Heart left ventricle (tissue), 16 donors: ENCODE measurements around the gene DOLPP1. TPM values are rescaled to one million over a fixed set of nuclear protein-coding genes. Genes with fewer than 3 reads are reported as not detected.
"Not testable (repeated sequence)": the region's sequence is repeated elsewhere in the genome, so short reads cannot be mapped to it uniquely, and the experiment has no call there.

Experiments
- ATAC-seq, 4 donors: fragments of 200-7000 bp; cut with Tn5 transposase; one replicate each; pipeline ENCODE4 v1.9.1; 2020 to 2022; ENCODE audit warnings: moderate library complexity in 4 of 4, mild to moderate bottlenecking in 3 of 4, moderate number of reproducible peaks in 1 of 4
- DNase-seq, 5 donors: peaks; one replicate each; pipeline ENCODE4 v3.0.0-alpha.2; 2020
- H3K27ac ChIP-seq, 12 donors: fragments of 200-600 bp; sonication (generic) in 4 of 12; one replicate each; pipeline versions ENCODE4 v1.5.0 to v1.8.0; 2016 to 2022; ENCODE audit warnings: mild to moderate bottlenecking in 2 of 12
- H3K27me3 ChIP-seq, 9 donors: fragments of 200-600 bp; sonication (generic) in 2 of 9; one replicate each; pipeline versions ENCODE4 v1.5.1 to v1.8.0; 2016 to 2022; ENCODE audit warnings: mild to moderate bottlenecking in 3 of 9
- H3K36me3 ChIP-seq, 9 donors: fragments of 200-600 bp; sonication (generic) in 2 of 9; one replicate each; pipeline versions ENCODE4 v1.5.0 to v1.8.0; 2018 to 2022; ENCODE audit warnings: mild to moderate bottlenecking in 2 of 9
- H3K4me1 ChIP-seq, 12 donors: fragments of 200-600 bp; sonication (generic) in 4 of 12; one replicate each; pipeline versions ENCODE4 v1.5.0 to v1.8.0; 2016 to 2022; ENCODE audit warnings: mild to moderate bottlenecking in 3 of 12
- H3K4me3 ChIP-seq, 12 donors: fragments of 200-600 bp; sonication (generic) in 4 of 12; one replicate each; pipeline versions ENCODE4 v1.5.0 to v1.8.0; 2017 to 2022; ENCODE audit warnings: mild to moderate bottlenecking in 9 of 12, moderate library complexity in 4 of 12
- H3K9me3 ChIP-seq, 12 donors: fragments of 200-600 bp; sonication (generic) in 4 of 12; one replicate each; pipeline versions ENCODE4 v1.5.0 to v1.8.0; 2016 to 2022; ENCODE audit warnings: mild to moderate bottlenecking in 1 of 12
- CTCF ChIP-seq, 12 donors: fragments of 200-600 bp; sonication (generic) in 4 of 12; IDR thresholded peaks; one replicate each; pipeline versions ENCODE4 v1.5.0 to v1.8.0; 2018 to 2022; ENCODE audit warnings: antibody characterized with exemption in 12 of 12, mild to moderate bottlenecking in 5 of 12
- POLR2A ChIP-seq, 2 donors: fragments of 450-650 bp; IDR thresholded peaks; one replicate each; pipeline ENCODE4 v1.6.1; 2017; ENCODE audit warnings: antibody characterized with exemption in 2 of 2, mild to moderate bottlenecking in 2 of 2, moderate library complexity in 2 of 2
- WGBS, 4 donors: extraction: QIAGEN DNeasy Blood & Tissue Kit in 2 of 4; methylation state at CpG; one replicate each; pipeline versions ENCODE4 v1.1.5 to v1.1.7; 2013 to 2018; 5-methylcytosine and 5-hydroxymethylcytosine counted together
- intact Hi-C, 10 donors: fragments of 100-400 bp; cut with DNase I; formaldehyde crosslinking; loops; one replicate each; pipeline versions ENCODE4 v1.11.1 to v1.14.2; 2022
- polyA plus RNA-seq, 2 donors: library from polyadenylated mRNA; stranded (reverse); fragments of 200-250 nt; gene quantifications; one replicate each; pipeline ENCODE4 v1.2.3, GENCODE V29; 2013
- total RNA-seq, 9 donors: library from RNA; depleted of rRNA in 2 of 9; stranded (reverse); fragments of >200 nt in 2 of 9; fragmentation: NEBNext Ultra II Directional in 3 of 9; extraction: Animal tissue kit (Norgen Biotek cat#: 25700) in 3 of 9; gene quantifications; one replicate each; pipeline versions ENCODE4 v1.1.0 to v1.2.4, GENCODE V29; 2016 to 2023
- donor health status: ischemic (EF 13 %, LVEDD 7.1; RV severe dilation, severe dysfunction).
- donor health status: healthy with polysubstance abuse.
- donor health status: DM: no; HTN: yes; CAD: no.
- donor health status: DM: no; HTN: no; CAD: no.
- donor health status: ischemic (EF 25% LVEDD 6.9; RV normal size, moderate dysfunction).
- donor health status: ischemic (EF 25% LVEDD 5.7; RV mildly dilated, moderate dysfunction).
- donor health status: healthy.
- donor health status: DM: yes; HTN: yes; CAD: no.
- donor health status: ischemic (EF 35%, LVEDD 5.7; RV mildly dilated, moderate dysfunction).
- donor health status: nonischemic (EF 11% LVEDD 7.7; RV severe dilation, severe dysfunction).
- donor health status: DM: yes; HTN: yes; CAD: no.
- donor health status: PGD.
- donor health status: ischemic (EF 29% LVEDD 5.4; RV normal size, mild dysfunction).
- donor health status: nonischemic (EF 23%, LVEDD 6.1; RV moderate dilation, normal function).

The DOLPP1 gene
- total and polyA plus RNA-seq, 11 donors = 3.0 to 11.5 (median 5.8) TPM

DNA sequence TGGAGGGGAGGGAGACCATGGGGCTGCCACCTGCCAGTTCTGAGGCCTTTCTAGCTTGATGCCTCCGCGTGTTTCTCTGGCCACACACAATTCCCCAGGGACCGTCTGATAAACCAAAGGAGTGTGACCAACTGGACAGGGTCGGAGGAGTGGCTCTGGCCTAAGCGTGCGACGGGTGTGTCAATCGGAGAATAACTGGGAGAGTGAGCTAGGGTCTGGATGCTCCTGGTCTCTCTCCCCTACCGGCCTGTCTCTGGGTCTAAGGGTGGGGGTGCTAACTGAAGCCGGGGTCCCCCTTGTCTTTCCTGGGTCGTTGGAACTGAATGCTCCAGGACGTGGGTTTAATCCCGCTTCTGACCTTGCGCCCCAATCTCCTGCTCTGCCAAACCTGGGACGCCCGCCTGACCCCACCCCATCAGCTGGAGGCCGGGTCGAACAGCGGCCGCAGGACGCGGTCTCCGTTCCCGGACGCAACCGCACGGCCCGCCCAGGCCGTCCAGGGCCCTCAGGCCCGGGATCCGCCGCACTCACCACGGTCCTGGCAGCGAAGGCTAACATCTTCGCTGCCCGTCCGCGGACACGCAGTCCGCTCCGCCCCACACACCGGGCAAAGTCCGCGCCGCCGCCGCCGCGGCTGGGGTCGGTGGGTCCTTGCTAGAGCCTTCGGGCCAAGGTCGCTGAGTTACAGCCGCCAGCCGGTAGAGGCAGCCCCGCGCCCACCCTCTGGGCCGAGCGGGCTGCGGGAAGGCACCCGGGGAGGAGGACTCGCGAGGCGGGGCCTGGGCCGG lies 29.2 kb downstream of the DOLPP1 start:
- Histone ChIP-seq H3K27me3 (no peaks in the 10 kb centered on the region), H3K36me3 (peaks cover 0 to 21% (median 15%) of the 10 kb centered on the region in 9 donors), H3K4me1 (peaks cover 0 to 47% (median 25%) of the 10 kb centered on the region in 12 donors), H3K27ac (peak overlapping the region; percentile 91 to 100 (median 97)), H3K4me3 (peak overlapping the region; percentile 77 to 100 (median 88)), H3K9me3 (no peaks in the 10 kb centered on the region)
- TF ChIP-seq CTCF (IDR thresholded peaks at IDR 0.05) (peak in 1 of 12 donors; percentile 20), POLR2A (IDR thresholded peaks at IDR 0.05) (no peak)
- ATAC-seq = peak in 3 of 4 donors; percentile 0 to 22 (median 8)
- DNase-seq = peak in 3 of 5 donors; percentile 39 to 59 (median 47)
- 2 to 6% (median 4%) methylated on average over 9 to 64 of the region's 64 CpGs for WGBS, 4 donors
- intact Hi-C loops = loop anchor here in 2 of 10 donors (1.0 to 5.0 kb wide), 3 partner anchors 29 to 1602 kb away; partner anchors contain the start of genes DOLPP1 (in 1 of the 2) and SH3GLB2 (in 1 of the 2)

DNA sequence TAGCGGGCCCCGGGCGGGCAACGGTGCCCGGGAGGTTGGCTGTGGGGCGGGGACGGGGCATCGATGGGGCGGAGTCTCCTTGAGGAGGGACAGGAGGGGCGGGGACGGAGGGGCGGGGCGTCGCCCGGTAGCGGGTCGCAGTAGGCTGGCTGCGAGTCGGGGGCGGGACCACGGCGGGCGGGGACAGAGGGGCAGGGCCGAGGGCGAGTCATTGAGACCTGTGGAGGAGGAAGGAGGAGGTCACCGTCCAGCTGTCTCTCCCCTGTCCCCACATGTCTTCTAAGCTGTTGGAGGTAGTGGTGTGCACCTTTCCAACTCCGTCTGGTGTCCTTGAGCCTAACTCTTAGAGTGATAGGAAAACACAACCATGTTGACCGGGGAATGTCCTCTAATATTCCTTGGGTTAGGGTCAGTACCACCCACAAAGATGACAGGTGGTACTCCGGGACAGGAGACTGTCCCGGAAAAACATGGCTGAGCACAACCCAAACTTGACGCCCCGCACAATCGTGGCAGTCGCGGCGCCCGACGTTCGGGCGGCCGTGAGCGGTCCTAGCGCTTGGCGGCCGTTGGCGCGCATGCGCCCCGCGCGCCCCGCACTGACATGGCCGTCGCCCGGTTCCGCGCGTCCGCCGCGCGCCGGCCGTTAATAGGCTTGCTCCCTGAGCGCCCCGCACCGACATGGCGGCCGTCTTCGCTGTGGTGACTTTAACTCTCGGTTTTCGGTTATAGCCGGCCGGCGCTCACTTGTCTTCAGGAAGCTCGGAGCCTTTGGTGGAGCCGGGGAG lies 30.0 kb downstream of the DOLPP1 start, which contains the start of the genes CRAT and PTPA:
Gene CRAT (minus strand): TSS at position 54 of the 788 bp plus-strand sequence. CDS start 284 bp downstream, outside the sequence.
Gene PTPA (plus strand): TSS at position 676 of the 788 bp plus-strand sequence. CDS start 186 bp downstream, outside the sequence.
- DNase-seq (peak; percentile 98 to 99 (median 99)), ATAC-seq (peak; percentile 90 to 94 (median 91))
- TF ChIP-seq POLR2A (IDR thresholded peaks at IDR 0.05) (peak; percentile 98 to 99), CTCF (IDR thresholded peaks at IDR 0.05) (no peak)
- H3K4me3 ChIP-seq = peak within 1 kb of the TSS; percentile 77 to 100 (median 88)
- peak within 1 kb of the TSS; percentile 91 to 100 (median 97) for H3K27ac ChIP-seq
- WGBS, 4 donors = 0 to 1% (median 0%) methylated on average over 16 to 77 of the region's 77 CpGs
- intact Hi-C loops = loop anchor here in 2 of 10 donors (1.0 to 5.0 kb wide), 3 partner anchors 30 to 1601 kb away; partner anchors contain the start of genes DOLPP1 (in 1 of the 2) and SH3GLB2 (in 1 of the 2)
- H3K9me3 ChIP-seq = no peaks in the 10 kb centered on the region
- no peaks in the 10 kb centered on the region for H3K27me3 ChIP-seq
- H3K36me3 ChIP-seq = peaks cover 0 to 21% (median 14%) of the 10 kb centered on the region in 9 donors
- peaks cover 0 to 51% (median 26%) of the 10 kb centered on the region in 12 donors for H3K4me1 ChIP-seq

- TF ChIP-seq POLR2A (IDR thresholded peaks at IDR 0.05) = no peak
- no peak for TF ChIP-seq CTCF (IDR thresholded peaks at IDR 0.05)
- intact Hi-C loops = loop anchor here in 2 of 10 donors (5.0 kb wide), 2 partner anchors 84 to 1601 kb away; partner anchors contain the start of gene SH3GLB2 (in 1 of the 2)
- Histone ChIP-seq H3K9me3 (no peaks in the 10 kb centered on the region), H3K27me3 (no peaks in the 10 kb centered on the region), H3K4me3 (peak overlapping the region; percentile 65 to 100 (median 88)), H3K27ac (peak overlapping the region; percentile 91 to 100 (median 97)), H3K36me3 (peaks cover 0 to 16% (median 13%) of the 10 kb centered on the region in 9 donors), H3K4me1 (peaks cover 0 to 51% (median 26%) of the 10 kb centered on the region in 12 donors)
- peak in 2 of 5 donors; percentile 47 to 50 for DNase-seq
- 1% methylated on average over 37 of the region's 37 CpGs for WGBS, 4 donors
- ATAC-seq = peak; percentile 4 to 10 (median 8)
Measured at GRCh38 chr9:129111528-129112151, 30.7 kb downstream of the DOLPP1 start.

- Histone ChIP-seq H3K27ac (peak overlapping the region in 1 of 12 donors; percentile 97), H3K4me1 (peaks cover 0 to 51% (median 26%) of the 10 kb centered on the region in 12 donors), H3K4me3 (peak overlapping the region in 8 of 12 donors; percentile 77 to 100 (median 88))
- 94 to 97% (median 94%) methylated on average over 17 of the region's 17 CpGs for WGBS, 4 donors
- intact Hi-C loops = loop anchor here in 2 of 10 donors (5.0 kb wide), 2 partner anchors 85 to 1600 kb away; partner anchors contain the start of gene SH3GLB2 (in 1 of the 2)
- not testable (repeated sequence) for H3K27me3 ChIP-seq, H3K9me3 ChIP-seq, H3K36me3 ChIP-seq, DNase-seq, ATAC-seq
Measured at GRCh38 chr9:129112526-129112925, 31.6 kb downstream of the DOLPP1 start.
